Activated CD4-positive, alpha-beta T cell treated with anti-CD3 and anti-CD28 coated beads, Interleukin-2, Interleukin-4, amounts not matched to agents 100 ng/mL and 50 ng/mL, durations not matched to agents 16 hours and 8 hours (primary cell): ENCODE results near the gene RTTN.
A peak's percentile ranks its signal among the peaks of the same experiment; 100 is the strongest.
"Not testable (repeated sequence)": the region's sequence is repeated elsewhere in the genome, so short reads cannot be mapped to it uniquely, and the experiment has no call there.

Experiments
- DNase-seq: peaks from one replicate; pipeline ENCODE4 v3.0.0-alpha.2; 2020; ENCODE audit warnings: low spot score

Gene RTTN

GRCh38 chr18:69978732-69979715 is 226.5 kb downstream of the RTTN start:
- peak; percentile 68 for DNase-seq

DNA sequence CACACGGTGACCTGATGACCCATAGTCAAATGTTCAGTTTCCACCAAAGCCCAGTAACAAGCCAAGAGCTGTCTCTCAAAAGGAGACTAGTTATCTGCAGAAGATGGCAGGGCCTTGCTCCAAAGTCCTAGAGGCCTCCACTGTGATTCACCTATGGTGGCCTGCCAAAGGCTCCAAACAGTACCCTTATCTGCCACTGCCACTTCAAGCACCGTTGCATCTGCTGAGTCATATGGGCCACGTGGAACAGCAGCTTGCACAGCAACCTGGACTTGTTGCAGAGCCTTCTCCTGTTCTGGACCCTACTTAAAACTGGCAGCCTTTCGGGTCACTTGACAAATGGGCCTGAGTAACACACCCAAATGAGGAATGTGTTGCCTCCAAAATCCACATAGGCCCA is 230.2 kb downstream of the RTTN start:
- not testable (repeated sequence) for DNase-seq

DNA sequence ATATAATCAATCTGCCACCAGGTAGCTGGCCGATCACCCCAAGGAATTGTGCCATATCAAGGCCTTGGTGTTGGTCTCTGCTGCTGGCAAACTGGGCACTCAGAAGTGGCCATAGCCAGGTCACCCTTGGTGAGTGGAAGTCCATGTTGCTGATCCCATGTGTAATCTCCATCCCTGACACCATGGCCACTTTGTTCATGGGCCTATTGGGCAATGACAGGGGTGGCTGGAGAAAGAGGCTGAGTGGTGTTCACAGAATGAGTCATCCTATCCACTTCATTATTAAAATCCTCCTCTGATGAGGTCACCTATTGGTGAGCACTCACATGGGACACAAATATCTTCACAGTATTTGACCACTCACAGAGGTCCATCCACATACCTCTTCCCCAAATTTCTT is 231.1 kb downstream of the RTTN start:
- DNase-seq = no peak

DNA sequence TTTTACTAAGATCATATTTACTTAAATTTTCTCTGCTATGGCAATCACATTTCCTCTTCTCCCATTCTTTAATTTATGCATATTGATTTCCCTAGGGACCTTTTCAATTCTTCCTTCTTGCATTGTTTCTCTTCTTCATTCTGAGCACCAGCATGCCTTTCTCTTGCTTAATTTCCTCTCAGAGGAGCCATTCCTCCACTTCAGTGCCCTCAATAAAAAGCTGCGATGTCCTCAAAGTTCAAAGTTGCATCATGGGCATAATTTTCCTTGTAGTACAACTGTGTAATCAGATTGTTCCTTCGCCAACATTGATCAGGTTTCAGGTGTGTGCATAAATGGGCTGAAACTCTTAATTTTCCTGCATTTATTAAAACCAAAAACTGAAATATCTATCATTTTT is 236.0 kb downstream of the RTTN start:
- no peak for DNase-seq

GRCh38 chr18:69968039-69968438 is 237.4 kb downstream of the RTTN start:
- no peak for DNase-seq

DNA sequence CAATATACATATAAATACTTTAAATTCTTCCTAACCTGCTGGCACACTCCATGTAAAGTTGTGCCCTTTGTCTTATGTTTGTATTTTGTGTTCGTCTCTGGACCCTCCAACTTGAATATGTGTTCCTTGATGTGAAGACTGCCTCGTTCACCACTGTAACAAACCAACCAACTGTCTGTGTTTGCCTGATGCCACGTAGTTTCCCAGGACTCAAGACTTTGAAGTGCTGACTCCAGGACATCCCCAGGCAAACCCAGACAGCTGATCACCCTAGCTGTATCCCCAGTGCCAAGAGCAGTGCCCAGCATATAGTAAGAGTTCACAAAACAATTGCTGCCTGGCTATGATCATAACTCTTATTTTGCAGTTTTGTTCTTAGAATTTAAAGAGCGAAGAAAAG is 242.3 kb downstream of the RTTN start:
- DNase-seq = no peak

DNA sequence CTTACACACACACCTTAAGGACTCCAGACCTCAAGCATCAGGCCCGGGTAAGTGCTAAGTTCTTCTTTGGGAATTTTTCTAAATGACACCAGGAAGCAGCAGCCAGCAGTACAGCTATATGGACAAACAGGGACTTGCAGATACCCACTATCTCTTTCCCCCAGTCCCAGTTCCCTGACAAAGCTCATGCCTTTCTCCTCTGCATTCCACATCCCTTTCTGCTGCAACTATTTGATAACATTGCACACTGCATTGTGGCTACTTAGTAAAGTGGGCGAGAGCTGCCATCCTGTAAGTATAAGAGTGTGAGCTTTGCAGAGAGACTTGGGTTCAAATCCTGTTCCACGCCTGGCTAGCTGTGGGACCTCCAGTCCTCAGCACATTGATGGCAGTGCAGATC is 243.8 kb downstream of the RTTN start:
- no peak for DNase-seq

GRCh38 chr18:69958422-69958821 is 247.1 kb downstream of the RTTN start:
- peak; percentile 76 for DNase-seq

DNA sequence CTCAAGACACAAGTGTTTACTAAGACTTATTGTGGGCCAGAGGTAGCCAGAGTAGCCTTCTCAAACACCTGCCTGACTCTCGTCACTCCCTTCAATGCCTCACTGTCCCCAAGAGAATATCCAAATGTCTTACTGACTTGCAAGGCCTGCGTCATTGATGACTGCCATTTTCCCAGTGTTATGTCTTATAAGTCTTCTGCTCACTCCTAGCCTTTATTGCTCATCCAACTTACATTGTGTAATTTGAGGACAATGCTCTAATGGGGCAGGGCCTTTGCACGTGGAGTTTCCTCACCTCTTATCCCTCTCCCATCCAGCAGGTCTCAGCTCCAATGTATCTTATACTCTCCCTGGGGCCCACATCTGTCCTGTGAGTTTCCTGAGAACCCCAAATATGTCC is 247.7 kb downstream of the RTTN start:
- no peak for DNase-seq

- no peak for DNase-seq
Measured at GRCh38 chr18:69956665-69957620, 248.5 kb downstream of the RTTN start.

GRCh38 chr18:69956057-69956456 is 249.4 kb downstream of the RTTN start:
- DNase-seq = no peak

GRCh38 chr18:69954719-69955480 is 250.6 kb downstream of the RTTN start:
- DNase-seq = no peak

- DNase-seq = no peak
Measured at GRCh38 chr18:69953191-69953590, 252.3 kb downstream of the RTTN start.
